H9 (cell line): ENCODE data around the gene OR8D2. TPM values are rescaled to one million over a fixed set of nuclear protein-coding genes. Genes with fewer than 3 reads are reported as not detected.

ENCODE experiments used
- total RNA-seq: library from RNA; stranded (reverse); gene quantifications from 2 replicates; pipeline ENCODE4 v1.2.1, GENCODE V29; 2021

Gene OR8D2
- total RNA-seq, 1 experiment from 2014 or later, result not detected

Other genes with a start within 250 kb of the OR8D2 start
- gene VWA5A, start 204.7 kb downstream of the OR8D2 start, total RNA-seq, result 15.6 and 16.5 TPM in 2 replicates
- not detected in 2 replicates for gene OR10D3, start 136.9 kb downstream of the OR8D2 start, total RNA-seq
- gene OR8G1, start 79.1 kb downstream of the OR8D2 start, total RNA-seq, result not detected in 2 replicates
- not detected in 2 replicates for gene OR8G5, start 63.8 kb downstream of the OR8D2 start, total RNA-seq
- gene OR8D1, start 6.2 kb downstream of the OR8D2 start, total RNA-seq, result not detected in 2 replicates
- gene OR8B2, start 64.3 kb upstream of the OR8D2 start, total RNA-seq, result not detected in 2 replicates
- gene OR8B3, start 78.8 kb upstream of the OR8D2 start, total RNA-seq, result not detected in 2 replicates
- not detected in 2 replicates for gene OR8B4, start 104.7 kb upstream of the OR8D2 start, total RNA-seq
- gene OR8B8, start 125.5 kb upstream of the OR8D2 start, total RNA-seq, result not detected in 2 replicates
- not detected in 2 replicates for gene OR8B12, start 223.5 kb upstream of the OR8D2 start, total RNA-seq
- gene OR8A1, start 249.8 kb upstream of the OR8D2 start, total RNA-seq, result not detected in 2 replicates